ENCODE data around the gene DCAF4.

DNA sequence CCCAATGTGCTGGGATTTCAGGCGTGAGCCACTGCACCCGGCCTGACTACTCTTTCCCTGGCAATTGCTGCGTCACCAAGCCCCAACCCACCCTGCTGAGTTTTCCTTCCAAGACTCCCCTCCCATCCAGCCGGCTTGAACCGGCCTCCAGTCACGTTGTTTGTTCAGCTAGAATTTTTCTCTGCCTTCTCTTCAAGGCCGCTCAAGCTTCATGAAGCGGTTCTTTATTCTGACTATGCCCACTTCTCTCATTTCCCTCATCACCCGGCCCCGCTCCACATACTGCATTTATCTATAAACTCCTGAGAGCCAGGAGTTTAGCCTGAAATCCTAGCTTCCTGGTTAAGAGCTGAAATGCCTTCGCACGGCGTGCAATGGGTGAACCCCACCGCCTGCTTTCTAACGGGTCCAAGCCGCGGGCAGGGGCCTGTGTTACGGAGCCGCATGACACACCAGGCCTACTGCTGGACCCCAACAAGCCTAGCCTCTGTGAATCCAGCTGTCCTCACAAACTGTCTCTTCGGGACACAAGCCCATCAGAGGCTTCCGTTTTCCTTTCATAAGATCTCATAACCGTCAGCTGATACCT, 999 bp upstream of the DCAF4 start:
- no peak for TF ChIP-seq POLR2A (IDR thresholded peaks at IDR 0.05)
- TF ChIP-seq, protein P1, sequence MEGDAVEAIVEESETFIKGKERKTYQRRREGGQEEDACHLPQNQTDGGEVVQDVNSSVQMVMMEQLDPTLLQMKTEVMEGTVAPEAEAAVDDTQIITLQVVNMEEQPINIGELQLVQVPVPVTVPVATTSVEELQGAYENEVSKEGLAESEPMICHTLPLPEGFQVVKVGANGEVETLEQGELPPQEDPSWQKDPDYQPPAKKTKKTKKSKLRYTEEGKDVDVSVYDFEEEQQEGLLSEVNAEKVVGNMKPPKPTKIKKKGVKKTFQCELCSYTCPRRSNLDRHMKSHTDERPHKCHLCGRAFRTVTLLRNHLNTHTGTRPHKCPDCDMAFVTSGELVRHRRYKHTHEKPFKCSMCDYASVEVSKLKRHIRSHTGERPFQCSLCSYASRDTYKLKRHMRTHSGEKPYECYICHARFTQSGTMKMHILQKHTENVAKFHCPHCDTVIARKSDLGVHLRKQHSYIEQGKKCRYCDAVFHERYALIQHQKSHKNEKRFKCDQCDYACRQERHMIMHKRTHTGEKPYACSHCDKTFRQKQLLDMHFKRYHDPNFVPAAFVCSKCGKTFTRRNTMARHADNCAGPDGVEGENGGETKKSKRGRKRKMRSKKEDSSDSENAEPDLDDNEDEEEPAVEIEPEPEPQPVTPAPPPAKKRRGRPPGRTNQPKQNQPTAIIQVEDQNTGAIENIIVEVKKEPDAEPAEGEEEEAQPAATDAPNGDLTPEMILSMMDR (IDR thresholded peaks at IDR 0.05): no peak
